Gastrocnemius medialis (tissue), 4 donors: ENCODE results near the gene RANBP17. TPM values are rescaled to one million over a fixed set of nuclear protein-coding genes. Genes with fewer than 3 reads are reported as not detected.

Experiments used
- ATAC-seq, 2 donors: fragments of 150-250 bp; one replicate each; pipeline ENCODE4 v1.9.1; 2016
- DNase-seq, 2 donors: peaks; one replicate each; pipeline ENCODE4 v3.0.0-alpha.2; 2019
- H3K27ac ChIP-seq, 4 donors: fragments of 200-600 bp; sonication (generic); 1 replicate in 1 of 4; 2 replicates in 3 of 4; pipeline ENCODE4 v1.5.1; 2016 to 2018; ENCODE audit warnings: mild to moderate bottlenecking in 2 of 4, moderate library complexity in 1 of 4
- H3K27me3 ChIP-seq, 3 donors: fragments of 200-600 bp; sonication (generic) in 2 of 3; 1 replicate in 1 of 3; 2 replicates in 2 of 3; pipeline versions ENCODE4 v1.5.1 to v1.6.0; 2016 to 2019; ENCODE audit warnings: mild to moderate bottlenecking in 1 of 3, moderate library complexity in 1 of 3
- H3K36me3 ChIP-seq, 2 donors: fragments of 200-600 bp; sonication (generic) in 1 of 2; one replicate each; pipeline ENCODE4 v1.5.1; 2017 to 2018
- H3K4me1 ChIP-seq, 2 donors: fragments of 200-600 bp; sonication (generic) in 1 of 2; one replicate each; pipeline ENCODE4 v1.5.1; 2016 to 2017; ENCODE audit warnings: mild to moderate bottlenecking in 2 of 2
- H3K4me3 ChIP-seq, 4 donors: fragments of 200-600 bp; sonication (generic) in 3 of 4; 1 replicate in 1 of 4; 2 replicates in 3 of 4; pipeline ENCODE4 v1.5.1; 2016 to 2019; ENCODE audit warnings: mild to moderate bottlenecking in 2 of 4
- H3K9me3 ChIP-seq, 3 donors: fragments of 200-600 bp; sonication (generic) in 2 of 3; 1 replicate in 1 of 3; 2 replicates in 2 of 3; pipeline ENCODE4 v1.5.1; 2016 to 2019
- CTCF ChIP-seq, 5 experiments: fragments of 450-650 bp in 3 of 5; fragments of 200-600 bp in 2 of 5; sonication (generic) in 2 of 5; IDR thresholded peaks in 4 of 5; conservative IDR thresholded peaks in 1 of 5; 1 replicate in 4 of 5; 2 replicates in 1 of 5; pipeline ENCODE4 v1.5.1; 2016 to 2019; ENCODE audit warnings: antibody characterized with exemption in 5 of 5, mild to moderate bottlenecking in 3 of 5, moderate library complexity in 3 of 5
- POLR2A ChIP-seq, 2 donors: fragments of 450-650 bp; IDR thresholded peaks; one replicate each; pipeline ENCODE4 v1.6.1; 2017; ENCODE audit warnings: antibody characterized with exemption in 2 of 2, mild to moderate bottlenecking in 2 of 2, moderate library complexity in 2 of 2
- in situ Hi-C, 4 donors: fragments of 200-750 bp; cut with MboI; loops; one replicate each; pipeline versions ENCODE4 v1.15.0 to v1.8.0; 2017; ENCODE audit warnings: low sequenced_read_pairs in 4 of 4
- intact Hi-C: fragments of 100-400 bp; cut with DNase I; formaldehyde crosslinking; loops from one replicate; pipeline ENCODE4 v1.15.1; 2023; ENCODE audit warnings: low total_unique reads
- total RNA-seq, 4 donors: library from RNA; depleted of rRNA; stranded (reverse); fragments of >200 nt; gene quantifications; one replicate each; pipeline versions ENCODE4 v1.1.0 to v1.2.3, GENCODE V29; 2016

Gene RANBP17
- total RNA-seq, 4 donors from 2014 or later: 1.1 to 3.2 TPM; not detected in 2

DNA sequence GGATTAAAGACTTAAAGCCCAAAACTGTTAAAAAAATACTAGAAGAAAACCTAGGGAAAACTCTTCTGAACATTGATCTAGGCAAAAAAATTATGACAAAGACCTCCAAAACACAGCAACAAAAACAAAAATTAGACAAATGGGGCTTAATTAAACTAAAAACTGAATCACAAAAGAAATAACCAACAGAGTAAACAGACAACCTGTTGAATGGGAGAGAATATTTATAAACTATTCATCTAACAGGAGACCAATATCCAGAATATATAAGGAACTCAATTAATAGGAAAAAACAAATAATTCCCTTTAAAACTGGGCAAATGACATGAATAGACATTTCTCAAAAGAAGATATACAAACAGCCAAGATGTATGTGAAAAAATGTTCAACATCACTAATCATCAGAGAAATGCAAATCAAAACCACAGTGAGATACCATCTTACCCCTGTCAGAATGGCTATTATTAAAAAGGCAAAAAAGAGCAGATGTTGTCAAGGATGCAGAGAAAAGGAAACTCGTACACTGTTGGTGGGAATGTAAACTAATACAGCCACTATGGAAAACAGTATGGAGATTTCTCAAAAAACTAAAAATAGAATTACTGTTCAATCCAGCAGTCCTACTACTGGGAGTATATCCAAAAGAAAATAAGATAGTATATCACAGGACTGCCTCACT is 397.1 kb downstream of the RANBP17 start:
- no peak overlapping the region for H3K27ac ChIP-seq
- H3K4me3 ChIP-seq: no peak overlapping the region
- no peaks in the 10 kb centered on the region for H3K9me3 ChIP-seq
- TF ChIP-seq POLR2A (IDR thresholded peaks at IDR 0.05): no peak
- no peak for TF ChIP-seq CTCF (IDR thresholded peaks at IDR 0.05 in 4 of 5, conservative IDR thresholded peaks at IDR 0.05 in 1 of 5)
- intact Hi-C loops: no loop called here
- in situ Hi-C loops: no loop called here
- H3K36me3 ChIP-seq: no peaks in the 10 kb centered on the region
- ATAC-seq (no peak), DNase-seq (no peak)
- no peaks in the 10 kb centered on the region for H3K27me3 ChIP-seq
- no peaks in the 10 kb centered on the region for H3K4me1 ChIP-seq

- no peak for TF ChIP-seq POLR2A (IDR thresholded peaks at IDR 0.05)
- no peak for TF ChIP-seq CTCF (IDR thresholded peaks at IDR 0.05 in 4 of 5, conservative IDR thresholded peaks at IDR 0.05 in 1 of 5)
- no peaks in the 10 kb centered on the region for H3K27me3 ChIP-seq
- in situ Hi-C loops: no loop called here
- DNase-seq (no peak), ATAC-seq (no peak)
- H3K9me3 ChIP-seq: no peaks in the 10 kb centered on the region
- H3K4me1 ChIP-seq: no peaks in the 10 kb centered on the region
- no peak overlapping the region for H3K4me3 ChIP-seq
- no peaks in the 10 kb centered on the region for H3K36me3 ChIP-seq
- intact Hi-C loops: no loop called here
- H3K27ac ChIP-seq: no peak overlapping the region
Measured at GRCh38 chr5:171261361-171261760, 399.5 kb downstream of the RANBP17 start.

DNA sequence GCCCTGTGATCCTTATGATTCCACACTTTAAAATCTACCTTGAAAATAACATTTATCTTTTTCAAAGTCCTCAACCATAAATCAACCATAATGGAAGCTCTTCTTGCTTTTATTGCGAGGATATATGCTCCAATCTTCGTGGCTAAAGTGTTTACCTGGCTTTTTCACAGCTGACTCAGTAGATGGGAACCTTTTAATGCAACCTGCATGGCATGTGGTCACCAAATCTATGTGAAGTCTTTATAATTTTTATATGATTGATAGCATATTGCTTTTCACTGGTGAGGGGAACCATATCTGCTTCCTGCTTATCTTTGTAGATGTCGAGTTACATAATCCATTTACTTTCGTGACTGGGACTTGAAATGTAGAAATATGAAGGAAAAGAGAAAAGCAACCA is 400.1 kb downstream of the RANBP17 start:
- intact Hi-C loops (no loop called here), in situ Hi-C loops (no loop called here)
- Histone ChIP-seq H3K9me3 (no peaks in the 10 kb centered on the region), H3K4me1 (no peaks in the 10 kb centered on the region), H3K27ac (no peak overlapping the region), H3K36me3 (no peaks in the 10 kb centered on the region), H3K4me3 (no peak overlapping the region), H3K27me3 (no peaks in the 10 kb centered on the region)
- TF ChIP-seq CTCF (IDR thresholded peaks at IDR 0.05 in 4 of 5, conservative IDR thresholded peaks at IDR 0.05 in 1 of 5): no peak
- TF ChIP-seq POLR2A (IDR thresholded peaks at IDR 0.05): no peak
- no peak for DNase-seq
- no peak for ATAC-seq

GRCh38 chr5:171263181-171263580 is 401.4 kb downstream of the RANBP17 start:
- Histone ChIP-seq H3K4me3 (no peak overlapping the region), H3K4me1 (no peaks in the 10 kb centered on the region), H3K27ac (no peak overlapping the region), H3K27me3 (no peaks in the 10 kb centered on the region), H3K36me3 (no peaks in the 10 kb centered on the region), H3K9me3 (no peaks in the 10 kb centered on the region)
- DNase-seq (no peak), ATAC-seq (no peak)
- TF ChIP-seq POLR2A (IDR thresholded peaks at IDR 0.05) (no peak), CTCF (IDR thresholded peaks at IDR 0.05 in 4 of 5, conservative IDR thresholded peaks at IDR 0.05 in 1 of 5) (no peak)
- in situ Hi-C loops: no loop called here
- intact Hi-C loops: no loop called here

DNA sequence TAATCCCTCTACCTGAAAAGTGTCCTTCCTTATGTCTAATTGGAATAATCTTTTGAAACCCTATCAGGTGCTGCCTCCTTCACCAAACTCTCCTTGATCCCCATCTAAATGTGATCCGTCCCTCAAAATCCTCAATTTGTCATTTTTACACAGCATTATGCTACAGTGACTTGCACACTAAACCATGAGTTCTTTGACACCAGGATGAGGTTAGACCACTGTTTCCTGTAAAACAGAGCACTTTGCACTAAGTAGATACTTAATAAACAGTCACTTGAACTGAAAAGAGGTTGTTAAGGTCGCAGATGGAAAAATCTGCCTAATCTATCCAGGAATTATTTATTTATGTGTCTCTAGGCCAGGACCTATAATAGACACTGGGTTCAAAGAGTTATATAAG is 403.0 kb downstream of the RANBP17 start:
- no peaks in the 10 kb centered on the region for H3K36me3 ChIP-seq
- no peaks in the 10 kb centered on the region for H3K27me3 ChIP-seq
- no peaks in the 10 kb centered on the region for H3K4me1 ChIP-seq
- no peak overlapping the region for H3K27ac ChIP-seq
- DNase-seq: no peak
- in situ Hi-C loops: no loop called here
- intact Hi-C loops: no loop called here
- no peaks in the 10 kb centered on the region for H3K9me3 ChIP-seq
- ATAC-seq: no peak
- H3K4me3 ChIP-seq: no peak overlapping the region
- TF ChIP-seq CTCF (IDR thresholded peaks at IDR 0.05 in 4 of 5, conservative IDR thresholded peaks at IDR 0.05 in 1 of 5): no peak
- no peak for TF ChIP-seq POLR2A (IDR thresholded peaks at IDR 0.05)
